ENCODE data around the gene NKX2-1.

DNA sequence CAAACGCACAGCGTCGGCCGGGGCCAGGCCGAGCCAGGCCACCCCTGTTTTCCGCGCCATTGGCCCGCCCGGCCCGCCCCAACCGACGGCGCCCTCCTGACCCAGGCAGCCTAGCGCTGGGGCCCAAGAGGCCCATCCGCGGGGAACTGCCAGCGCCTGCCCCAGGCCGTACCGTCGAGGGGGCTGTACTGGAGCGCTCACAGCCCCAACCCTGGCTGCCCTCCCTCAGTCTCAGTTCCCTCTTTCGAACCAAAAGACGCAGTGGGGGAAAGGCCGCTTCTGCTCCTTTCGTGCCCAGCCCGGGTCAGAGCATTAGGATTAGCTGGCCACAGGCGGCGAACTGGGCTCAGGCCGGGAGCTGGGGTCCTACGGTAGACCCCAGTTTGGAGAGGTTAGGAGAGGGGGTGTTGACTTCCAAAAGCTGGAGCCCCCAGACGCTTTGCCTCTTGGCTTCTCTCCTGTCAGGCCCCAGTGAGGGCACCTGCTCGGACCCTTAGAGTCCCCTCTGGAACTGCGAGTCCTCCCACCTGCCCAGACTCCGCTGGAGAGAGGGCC, 1.9 kb downstream of the NKX2-1 start:
- TF ChIP-seq JUN (IDR thresholded peaks at IDR 0.05; ENCODE audit: borderline replicate concordance, insufficient read depth, insufficient read length, low read depth) (no peak), EZH2 (IDR thresholded peaks at IDR 0.05; ENCODE audit: borderline replicate concordance, low read depth, low read length, severe bottlenecking) (no peak), POLR2A (IDR thresholded peaks at IDR 0.05; ENCODE audit: low read depth, low read length) (no peak), POLR2AphosphoS5 (IDR thresholded peaks at IDR 0.05; ENCODE audit: insufficient read depth, low read depth, low read length) (no peak), GATA2 (IDR thresholded peaks at IDR 0.05; ENCODE audit: insufficient read depth, insufficient read length, low read depth, low read length) (no peak), MYC (IDR thresholded peaks at IDR 0.05; ENCODE audit: low read depth, low read length) (no peak)
- TF ChIP-seq, protein P1, sequence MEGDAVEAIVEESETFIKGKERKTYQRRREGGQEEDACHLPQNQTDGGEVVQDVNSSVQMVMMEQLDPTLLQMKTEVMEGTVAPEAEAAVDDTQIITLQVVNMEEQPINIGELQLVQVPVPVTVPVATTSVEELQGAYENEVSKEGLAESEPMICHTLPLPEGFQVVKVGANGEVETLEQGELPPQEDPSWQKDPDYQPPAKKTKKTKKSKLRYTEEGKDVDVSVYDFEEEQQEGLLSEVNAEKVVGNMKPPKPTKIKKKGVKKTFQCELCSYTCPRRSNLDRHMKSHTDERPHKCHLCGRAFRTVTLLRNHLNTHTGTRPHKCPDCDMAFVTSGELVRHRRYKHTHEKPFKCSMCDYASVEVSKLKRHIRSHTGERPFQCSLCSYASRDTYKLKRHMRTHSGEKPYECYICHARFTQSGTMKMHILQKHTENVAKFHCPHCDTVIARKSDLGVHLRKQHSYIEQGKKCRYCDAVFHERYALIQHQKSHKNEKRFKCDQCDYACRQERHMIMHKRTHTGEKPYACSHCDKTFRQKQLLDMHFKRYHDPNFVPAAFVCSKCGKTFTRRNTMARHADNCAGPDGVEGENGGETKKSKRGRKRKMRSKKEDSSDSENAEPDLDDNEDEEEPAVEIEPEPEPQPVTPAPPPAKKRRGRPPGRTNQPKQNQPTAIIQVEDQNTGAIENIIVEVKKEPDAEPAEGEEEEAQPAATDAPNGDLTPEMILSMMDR (IDR thresholded peaks at IDR 0.05; ENCODE audit: extremely low read depth in 1 of 2, insufficient read depth in 1 of 2, low read depth in 1 of 2, low read length in 2 of 2), result no peak
